ENCODE results near the gene SLC25A23. TPM values are rescaled to one million over a fixed set of nuclear protein-coding genes. Genes with fewer than 3 reads are reported as not detected.
A peak's percentile ranks its signal among the peaks of the same experiment; 100 is the strongest.

Gene SLC25A23
- total and polyA plus RNA-seq, 2 of the 8 experiments (the other 6 are each of a cell fraction or from before 2014, with no cell fraction given), result 18.0 to 48.1 TPM

- TF ChIP-seq KDM4A (IDR thresholded peaks at IDR 0.05; ENCODE audit: low read depth, low read length, severe bottlenecking) (peak; percentile 71), CBX5 (IDR thresholded peaks at IDR 0.05; ENCODE audit: low read depth, low read length) (no peak)
These were observed 17.4 kb upstream of the SLC25A23 start for GRCh38 chr19:6476896-6477431.

More at GRCh38 chr19:6476896-6477431, 17.4 kb upstream of the SLC25A23 start:
- Histone ChIP-seq H4K8ac (ENCODE audit: extremely low read depth, insufficient read depth, low read length) (peak overlapping the region; percentile 77; the same call in 1 of the 2 replicates), H3K23ac (ENCODE audit: insufficient read length) (no peak overlapping the region), H2AK5ac (ENCODE audit: low read depth, low read length) (no peak overlapping the region), H3K9me3 (ENCODE audit: insufficient read depth in 2 of 2, low read depth in 1 of 2, low read length in 1 of 2) (no peaks in the 10 kb centered on the region), H3K4me1 (replicated peaks in 1 of 4; ENCODE audit: control insufficient read depth in 3 of 4, insufficient read depth in 4 of 4, low read length in 3 of 4) (peaks cover 0 to 12% (median 9%) of the 10 kb centered on the region in 4 experiments; a peak in 5 of 7 replicates), H3K18ac (ENCODE audit: extremely low read depth, low read length) (no peak overlapping the region; the same call in 1 of the 2 replicates), H2BK5ac (ENCODE audit: low read depth, low read length) (no peak overlapping the region), H2BK20ac (ENCODE audit: low read length) (no peak overlapping the region), H3K4ac (replicated peaks; ENCODE audit: insufficient read length, low read depth, low read length) (no peak overlapping the region), H3K27ac (ENCODE audit: low read depth, low read length) (no peak overlapping the region), H3K79me1 (ENCODE audit: low read depth, low read length) (no peaks in the 10 kb centered on the region), H3K4me2 (ENCODE audit: insufficient read depth in 1 of 2, low read depth in 2 of 2, low read length in 2 of 2) (peak overlapping the region; percentile 85 to 99), H3K4me3 (ENCODE audit: extremely low read depth in 1 of 4, insufficient read depth in 2 of 4, low read depth in 3 of 4, low read length in 4 of 4) (peak overlapping the region; percentile 44 to 66 (median 55); a peak in 7 of 8 replicates), H4K5ac (ENCODE audit: insufficient read length, low read depth, low read length) (no peak overlapping the region), H4K20me1 (replicated peaks in 1 of 2; ENCODE audit: control insufficient read depth in 1 of 2, insufficient read depth in 2 of 2, low read length in 2 of 2) (peaks cover 0 to 3% of the 10 kb centered on the region in 2 experiments), H3K14ac (ENCODE audit: insufficient read length) (no peak overlapping the region), H2BK120ac (replicated peaks; ENCODE audit: low read depth, low read length) (no peak overlapping the region), H3K27me3 (replicated peaks in 1 of 4; ENCODE audit: control insufficient read depth in 3 of 4, extremely low read depth in 1 of 4, insufficient read depth in 3 of 4, low read length in 3 of 4) (peaks cover 0 to 16% (median 9%) of the 10 kb centered on the region in 4 experiments; a peak in 6 of 7 replicates), H4K91ac (replicated peaks; ENCODE audit: insufficient read length, low read length) (no peak overlapping the region), H3K23me2 (ENCODE audit: low read depth, low read length) (peaks cover 16% of the 10 kb centered on the region), H2AFZ (ENCODE audit: low read length) (peak overlapping the region; percentile 81; the same call in 1 of the 2 replicates), H3K36me3 (ENCODE audit: control insufficient read depth in 2 of 4, insufficient read depth in 4 of 4, low read length in 3 of 4) (no peaks in the 10 kb centered on the region), H2BK15ac (ENCODE audit: low read length) (no peak overlapping the region), H3K56ac (replicated peaks; ENCODE audit: insufficient read length, low read depth, low read length) (no peak overlapping the region), H3K9ac (replicated peaks in 1 of 4; ENCODE audit: extremely low read depth in 1 of 4, low read depth in 3 of 4, low read length in 3 of 4) (no peak overlapping the region), H2BK12ac (ENCODE audit: low read depth, low read length) (no peak overlapping the region), H3K79me2 (ENCODE audit: control insufficient read depth in 1 of 2, insufficient read depth in 2 of 2, low read length in 2 of 2) (no peaks in the 10 kb centered on the region)
- FAIRE-seq, result no peak
- no peak for DNase-seq (ENCODE audit: low read depth in 1 of 2, low spot score in 2 of 2)
- 6% methylated on average over 21 of the region's 29 CpGs; no CpG with 5 or more reads in 1 of the 2 experiments for WGBS, 2 experiments (ENCODE audit: extremely low coverage in 1 of 2, insufficient coverage in 1 of 2, insufficient read length in 1 of 2, insufficient replicate concordance in 2 of 2, low coverage in 1 of 2, low lambda C conversion rate in 2 of 2, missing lambda C conversion rate in 1 of 2)
- CTCF ChIA-PET (ENCODE audit: partially characterized antibody), result interaction anchor here (0.5 to 2.3 kb wide), 7 partner anchors 14 to 293 kb away, joined by 3 to 6 read pairs (median 4); partner anchors contain the start of gene TUBB4A
- POLR2A ChIA-PET (ENCODE audit: partially characterized antibody), result interaction anchor here (0.9 to 1.6 kb wide), 9 partner anchors 11 to 262 kb away, joined by 3 to 9 read pairs (median 4); partner anchors contain the start of genes CRB3, KHSRP, SLC25A23 and TNFSF9
